ENCODE data around the gene ID1. TPM values are rescaled to one million over a fixed set of nuclear protein-coding genes. Genes with fewer than 3 reads are reported as not detected.

Gene ID1, protein sequence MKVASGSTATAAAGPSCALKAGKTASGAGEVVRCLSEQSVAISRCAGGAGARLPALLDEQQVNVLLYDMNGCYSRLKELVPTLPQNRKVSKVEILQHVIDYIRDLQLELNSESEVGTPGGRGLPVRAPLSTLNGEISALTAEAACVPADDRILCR
- polyA plus RNA-seq (ENCODE audit: insufficient read length in 10 of 10) = 10 to 100 TPM; 14.0 to 46.5 (median 29.0) TPM
- long read RNA-seq, donor 1, transcript ID1-201 (1 exons, 1,233 nt) = minor isoform, 31 of 64 reads
- long read RNA-seq, donor 1, transcript ID1-202 (2 exons, 994 nt) = major isoform, 33 of 64 reads
- long read RNA-seq, donor 1, partial matches to known transcripts = 0 of 64 reads
- long read RNA-seq, donor 1, other reads (novel, unspliced or antisense) = 0 of 64 reads
- long read RNA-seq, donor 2, transcript ID1-201 (1 exons, 1,233 nt) = minor isoform, 15 of 33 reads
- long read RNA-seq, donor 2, transcript ID1-202 (2 exons, 994 nt) = major isoform, 18 of 33 reads
- long read RNA-seq, donor 2, partial matches to known transcripts = 0 of 33 reads
- long read RNA-seq, donor 2, other reads (novel, unspliced or antisense) = 0 of 33 reads
- long read RNA-seq, donor 3 = 0 reads
- long read RNA-seq, donor 4, transcript ID1-201 (1 exons, 1,233 nt) = minor isoform, 15 of 31 reads
- long read RNA-seq, donor 4, transcript ID1-202 (2 exons, 994 nt) = major isoform, 16 of 31 reads
- long read RNA-seq, donor 4, partial matches to known transcripts = 0 of 31 reads
- long read RNA-seq, donor 4, other reads (novel, unspliced or antisense) = 0 of 31 reads
- long read RNA-seq, donor 5, transcript ID1-202 (2 exons, 994 nt) = major isoform, 43 of 77 reads
- long read RNA-seq, donor 5, transcript ID1-201 (1 exons, 1,233 nt) = minor isoform, 34 of 77 reads
- long read RNA-seq, donor 5, partial matches to known transcripts = 0 of 77 reads
- long read RNA-seq, donor 5, other reads (novel, unspliced or antisense) = 0 of 77 reads
- long read RNA-seq, donor 6, transcript ID1-202 (2 exons, 994 nt) = minor isoform, 22 of 45 reads
- long read RNA-seq, donor 6, transcript ID1-201 (1 exons, 1,233 nt) = major isoform, 23 of 45 reads
- long read RNA-seq, donor 6, partial matches to known transcripts = 0 of 45 reads
- long read RNA-seq, donor 6, other reads (novel, unspliced or antisense) = 0 of 45 reads
- long read RNA-seq, donor 7, transcript ID1-202 (2 exons, 994 nt) = major isoform, 15 of 21 reads
- long read RNA-seq, donor 7, transcript ID1-201 (1 exons, 1,233 nt) = minor isoform, 6 of 21 reads
- long read RNA-seq, donor 7, partial matches to known transcripts = 0 of 21 reads
- long read RNA-seq, donor 7, other reads (novel, unspliced or antisense) = 0 of 21 reads
- long read RNA-seq, donor 8, transcript ID1-202 (2 exons, 994 nt) = minor isoform, 26 of 60 reads
- long read RNA-seq, donor 8, transcript ID1-201 (1 exons, 1,233 nt) = major isoform, 34 of 60 reads
- long read RNA-seq, donor 8, partial matches to known transcripts = 0 of 60 reads
- long read RNA-seq, donor 8, other reads (novel, unspliced or antisense) = 0 of 60 reads
- long read RNA-seq, donor 9, partial matches to known transcripts = 0 of 4 reads
- long read RNA-seq, donor 9, other reads (novel, unspliced or antisense) = 0 of 4 reads

GRCh38 chr20:31605031-31605901 lies at the start of gene ID1:
TSS of gene ID1 (plus strand) at chr20:31605289. CDS start at chr20:31605388, 99 bp downstream.
- DNase-seq = peak; percentile 96 to 98 (median 96)

DNA sequence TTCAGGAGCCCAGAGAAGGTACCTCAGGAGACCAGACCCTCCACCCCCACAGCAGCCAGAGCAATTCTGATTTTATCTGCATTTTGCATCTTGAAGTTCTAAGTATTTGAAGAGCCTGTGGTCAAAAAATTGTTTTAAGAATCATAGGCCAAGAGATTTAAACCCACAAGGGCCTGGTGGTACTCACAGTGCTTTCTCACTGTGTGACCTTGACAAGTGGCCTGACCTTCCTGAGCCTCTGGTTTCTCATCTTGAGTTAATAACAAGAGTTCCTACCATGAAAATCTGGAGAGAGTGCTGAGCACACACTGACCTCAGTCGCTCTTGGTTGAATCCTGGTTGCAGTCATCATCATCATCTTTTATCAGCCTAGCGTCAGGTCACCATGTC lies 45.4 kb upstream of the ID1 start:
- no peak for DNase-seq

DNA sequence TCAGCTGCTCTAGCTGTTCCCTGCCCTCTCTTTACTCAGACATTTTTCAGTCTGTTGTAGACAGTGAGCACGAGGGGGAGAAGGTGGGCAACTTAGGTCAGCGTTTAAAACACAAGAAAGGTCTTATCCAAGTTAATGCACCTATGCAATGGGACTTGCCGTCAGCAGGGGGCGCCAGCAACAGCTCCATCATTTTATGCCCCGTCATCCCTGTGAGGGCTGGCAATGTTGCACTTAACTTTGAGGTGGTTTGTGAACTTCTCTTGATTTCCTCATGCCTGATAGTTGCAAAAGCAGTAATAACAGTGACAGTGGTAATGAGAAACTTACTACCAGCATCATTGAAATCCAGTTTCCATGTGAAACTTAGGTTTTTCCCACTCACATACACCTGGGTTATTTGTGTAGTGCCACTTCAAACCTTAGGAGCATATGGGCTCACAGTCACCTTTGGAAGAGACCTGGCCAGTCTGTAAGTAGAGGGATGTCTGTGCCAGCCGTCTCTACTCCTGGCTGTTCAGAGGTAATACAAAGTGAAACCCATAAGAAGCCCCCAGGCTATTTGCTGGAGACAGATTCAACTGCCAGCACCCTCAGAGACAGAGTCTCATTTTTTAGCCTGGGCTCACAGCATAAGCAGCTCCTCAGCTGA lies 44.9 kb upstream of the ID1 start:
- DNase-seq = peak; percentile 51 to 63 (median 52)

DNA sequence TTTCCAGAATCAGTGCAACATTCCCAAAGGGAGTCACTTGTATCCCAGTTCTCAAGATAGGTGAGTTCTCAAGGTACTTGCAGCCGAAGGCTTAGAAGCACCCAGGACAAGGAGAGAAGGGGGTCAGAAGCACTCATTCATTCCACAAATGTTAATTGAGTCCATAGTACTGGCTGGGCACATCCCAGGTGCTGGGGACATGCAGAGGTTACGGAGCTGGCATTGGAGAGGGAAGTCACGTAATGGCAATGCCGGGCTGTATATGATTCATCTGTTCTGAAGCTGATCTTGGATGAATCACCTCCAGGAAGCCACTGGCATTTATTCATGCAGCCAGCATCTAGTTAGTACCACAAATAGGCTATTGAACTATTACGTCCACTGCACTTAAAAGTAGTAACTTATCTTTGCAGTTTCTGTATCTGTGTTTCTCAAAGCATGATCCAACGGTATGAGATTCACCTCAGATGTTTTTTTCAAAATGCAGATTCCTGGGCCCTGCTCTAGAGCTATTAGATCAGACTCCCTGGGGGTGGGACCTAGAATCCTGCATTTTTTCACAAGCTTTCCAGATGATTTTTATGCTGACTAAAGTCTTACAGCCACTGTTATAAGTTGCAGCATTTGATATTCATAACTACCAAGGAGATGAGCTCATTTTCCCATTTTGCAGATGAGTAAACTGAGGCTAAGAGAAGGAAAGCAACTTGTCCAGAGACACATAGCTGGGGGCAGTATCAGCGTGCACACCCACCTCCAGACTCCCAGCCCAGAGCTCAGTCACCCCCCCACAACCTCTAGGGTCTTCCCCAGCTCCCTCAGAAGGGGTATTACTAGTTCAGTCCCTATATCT lies 44.1 kb upstream of the ID1 start:
- DNase-seq = peak in 1 of 3 donors; percentile 83

DNA sequence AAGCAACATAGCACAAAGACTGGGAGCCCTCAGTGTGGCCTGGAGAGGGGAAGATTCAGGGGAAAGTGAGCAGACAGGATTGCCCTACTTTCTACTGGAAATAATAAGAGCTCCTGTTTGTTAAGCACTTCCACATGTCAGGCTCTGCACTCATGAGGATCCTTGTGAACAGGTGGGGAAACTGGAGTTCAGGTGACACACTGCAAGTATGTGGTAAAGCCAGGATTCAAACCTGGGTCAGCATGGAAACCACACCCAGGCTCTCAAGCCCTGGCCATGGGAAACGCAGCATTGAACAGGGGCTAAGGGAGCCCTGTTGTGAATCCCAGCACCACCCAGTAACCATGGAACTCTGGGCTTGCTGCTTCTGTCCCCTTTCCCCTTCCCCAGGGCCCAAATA lies 42.8 kb upstream of the ID1 start:
- no peak for DNase-seq

GRCh38 chr20:31564284-31564683 lies 40.8 kb upstream of the ID1 start:
- DNase-seq = no peak

- DNase-seq = no peak
These were observed 39.3 kb upstream of the ID1 start for GRCh38 chr20:31565699-31566318.

DNA sequence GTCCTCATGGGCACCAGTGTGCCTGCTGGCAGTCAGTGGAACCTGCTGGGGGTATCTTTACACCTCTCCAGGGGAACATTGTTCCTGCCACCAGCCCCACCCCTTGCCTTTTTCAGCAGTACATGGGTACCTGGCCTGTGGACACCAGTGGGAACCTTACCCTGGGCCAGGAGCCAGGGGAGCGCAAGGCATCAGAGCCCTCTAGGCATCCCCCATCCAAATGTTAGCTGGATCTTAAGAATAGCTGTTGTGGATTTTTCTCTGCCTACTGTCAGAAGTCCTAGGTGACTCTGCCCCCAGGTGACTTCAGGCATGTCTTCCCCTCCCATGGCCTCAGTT lies 38.8 kb upstream of the ID1 start:
- DNase-seq = no peak

DNA sequence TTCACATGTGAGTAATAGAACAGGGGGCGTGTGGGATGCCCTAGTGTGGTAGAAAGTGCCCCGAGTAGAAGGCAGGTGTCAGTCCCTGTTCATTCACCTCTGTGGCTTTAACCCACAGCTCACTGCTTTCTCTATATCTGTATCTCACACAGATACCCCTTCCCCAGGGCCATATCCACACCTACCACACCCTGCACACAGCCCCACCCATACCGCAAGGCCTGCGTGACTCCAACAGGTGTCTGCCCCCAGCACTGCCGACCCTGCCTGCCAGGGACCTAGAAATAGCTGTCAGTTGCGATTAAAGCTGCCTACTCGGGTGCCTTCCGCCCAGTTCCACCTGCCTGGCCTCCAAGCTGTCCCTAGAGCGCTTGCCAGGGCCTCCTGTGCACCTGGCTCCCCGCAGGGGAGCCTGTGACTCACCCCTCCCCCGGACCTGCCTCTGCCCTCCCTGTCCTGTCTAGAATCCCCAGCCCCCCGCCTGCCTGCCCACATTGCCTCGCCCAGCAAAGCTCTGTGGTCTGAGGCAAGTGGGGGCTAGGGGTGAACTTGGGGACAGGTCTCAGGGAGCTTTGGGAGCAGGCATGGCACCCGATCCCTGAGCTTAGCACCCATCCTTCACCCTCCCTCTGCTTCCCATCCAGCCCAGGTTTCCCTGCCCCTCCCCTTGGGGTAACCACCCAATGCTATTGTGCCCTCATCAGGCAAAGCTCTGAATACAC lies 38.3 kb upstream of the ID1 start:
- DNase-seq = no peak

DNA sequence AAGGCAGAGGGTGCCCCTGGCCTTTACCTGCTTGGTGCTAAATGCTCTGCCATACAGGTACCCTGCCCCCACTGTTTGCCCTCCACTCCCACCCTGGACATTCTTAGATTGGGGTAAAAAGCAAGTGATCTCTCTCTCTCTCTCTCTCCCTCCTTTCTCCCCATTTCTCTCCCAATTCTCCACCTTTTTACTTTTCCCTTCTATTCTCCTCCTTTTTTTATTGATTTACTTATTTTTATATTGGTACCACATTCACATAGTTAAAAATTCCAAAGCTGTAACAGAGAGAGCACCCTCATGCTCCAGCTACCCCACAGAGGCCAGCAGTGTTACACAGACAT lies 37.7 kb upstream of the ID1 start:
- no peak for DNase-seq

DNA sequence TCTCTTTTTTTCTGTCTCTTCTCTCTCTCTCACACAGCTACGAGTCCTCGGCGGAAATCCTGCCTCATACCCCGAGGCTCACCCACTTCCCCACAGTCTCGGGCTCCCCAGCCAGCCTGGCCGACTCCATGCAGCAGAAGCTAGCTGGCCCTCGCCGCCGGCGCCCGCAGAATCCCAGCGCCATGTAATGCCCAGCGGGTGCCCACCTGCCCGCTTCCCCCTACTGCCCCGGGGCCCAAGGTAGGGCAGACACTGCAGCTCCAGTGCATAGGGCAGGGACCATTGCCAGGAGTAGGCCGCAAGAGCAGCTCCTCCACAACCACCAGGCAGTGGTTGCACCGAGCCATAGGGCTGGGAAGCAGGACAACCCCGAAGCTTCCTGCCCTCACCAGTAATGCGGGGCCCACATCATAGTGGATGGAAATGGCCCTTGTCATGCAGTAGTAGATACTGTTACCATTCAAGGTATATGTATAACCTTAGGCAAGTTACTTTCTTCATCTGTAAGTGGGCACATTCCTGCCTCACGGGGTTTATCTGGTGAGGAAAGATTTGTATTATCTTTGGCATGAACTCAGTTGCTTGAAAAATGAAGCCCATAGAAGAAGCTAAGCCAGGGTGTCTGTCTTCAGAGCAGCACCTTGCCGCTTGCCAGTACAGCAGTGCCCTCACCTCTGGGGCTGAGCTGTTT lies 36.9 kb upstream of the ID1 start:
- DNase-seq = no peak

- no peak for DNase-seq
These were observed 36.3 kb upstream of the ID1 start for GRCh38 chr20:31568773-31569162.

DNA sequence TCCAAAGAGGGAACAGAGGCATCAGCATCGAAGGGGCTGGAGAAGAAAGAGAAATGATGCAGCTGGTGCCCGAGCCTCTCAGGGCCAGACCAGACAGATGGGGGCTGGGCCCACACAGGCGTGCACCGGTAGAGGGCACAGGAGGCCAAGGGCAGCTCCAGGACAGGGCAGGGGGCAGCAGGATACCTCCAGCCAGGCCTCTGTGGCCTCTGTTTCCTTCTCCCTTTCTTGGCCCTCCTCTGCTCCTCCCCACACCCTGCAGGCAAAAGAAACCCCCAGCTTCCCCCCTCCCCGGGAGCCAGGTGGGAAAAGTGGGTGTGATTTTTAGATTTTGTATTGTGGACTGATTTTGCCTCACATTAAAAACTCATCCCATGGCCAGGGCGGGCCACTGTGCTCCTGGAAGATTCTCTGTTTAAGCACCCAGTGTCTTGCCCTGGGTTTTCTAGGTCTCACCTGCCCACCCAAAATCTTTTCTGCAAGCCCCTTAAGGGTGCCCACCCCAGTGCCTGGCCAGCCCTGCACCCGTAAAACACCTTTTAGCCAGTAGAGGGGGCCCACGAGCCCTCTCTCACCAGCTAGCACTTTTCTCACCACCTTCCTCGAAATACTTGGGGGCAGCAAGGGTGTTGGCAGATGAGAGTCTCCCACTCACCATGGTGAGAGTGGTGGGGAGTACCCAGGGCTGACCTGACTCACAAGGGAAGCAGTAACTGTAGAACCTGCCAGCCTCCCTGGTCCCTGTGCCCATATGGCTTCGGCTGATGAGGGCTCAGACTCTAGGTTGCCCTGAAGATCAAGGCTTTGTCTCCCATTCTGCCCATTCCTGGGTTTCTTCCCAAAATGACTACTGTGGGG lies 35.7 kb upstream of the ID1 start:
- peak in 1 of 3 donors; percentile 74 for DNase-seq

DNA sequence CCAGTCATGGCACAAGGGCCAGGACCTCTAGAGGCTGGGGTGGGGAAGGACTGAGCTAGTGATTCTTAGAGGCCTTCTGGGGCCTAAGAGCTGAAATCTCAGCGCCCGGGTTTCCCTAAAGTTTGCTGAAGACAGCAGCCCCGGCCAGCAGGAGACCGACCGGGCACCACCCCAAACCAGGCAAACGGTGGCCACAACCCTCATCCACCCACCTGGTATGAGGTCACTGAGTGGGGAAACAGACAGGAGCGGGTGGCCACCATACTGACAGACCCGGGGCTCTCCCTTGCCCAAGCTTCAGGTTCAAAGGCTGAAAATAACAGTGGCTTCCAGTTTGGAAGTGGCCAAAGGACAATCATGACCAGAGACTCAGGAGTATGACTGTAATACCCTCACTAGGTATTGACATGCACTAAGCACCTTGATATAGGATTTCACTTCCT lies 35.0 kb upstream of the ID1 start:
- DNase-seq = no peak

GRCh38 chr20:31570735-31571617 lies 34.1 kb upstream of the ID1 start:
- DNase-seq = no peak
